Effector memory CD8-positive, alpha-beta T cell (primary cell): ENCODE results near the gene YY1.
"Not testable (repeated sequence)": the region's sequence is repeated elsewhere in the genome, so short reads cannot be mapped to it uniquely, and the experiment has no call there.

ENCODE experiments used
- ATAC-seq: fragments of 150-1000 bp; cut with Tn5 transposase; replicated peaks from 2 replicates; pipeline ENCODE4 v1.10.0; 2021; ENCODE audit warnings: mild to moderate bottlenecking, moderate library complexity
- DNase-seq, 3 experiments: peaks; one replicate each; pipeline ENCODE4 v3.0.0; 2021
- H3K27ac Mint-ChIP-seq, 2 donors: one replicate each; pipeline ENCODE4 v1.8.0; 2022; ENCODE audit warnings: mild to moderate bottlenecking in 2 of 2, mixed read lengths in 2 of 2, moderate library complexity in 2 of 2
- H3K27me3 Mint-ChIP-seq, 2 donors: one replicate each; pipeline ENCODE4 v1.8.0; 2022; ENCODE audit warnings: mixed read lengths in 2 of 2
- H3K36me3 Mint-ChIP-seq: one replicate; pipeline ENCODE4 v1.8.0; 2022; ENCODE audit warnings: mild to moderate bottlenecking, moderate library complexity, mixed read lengths; ENCODE audit not compliant: insufficient read depth
- H3K4me1 Mint-ChIP-seq, 2 donors: one replicate each; pipeline ENCODE4 v1.8.0; 2022; ENCODE audit warnings: low read depth in 2 of 2, mixed read lengths in 2 of 2
- H3K4me3 Mint-ChIP-seq, 2 donors: one replicate each; pipeline ENCODE4 v1.8.0; 2022; ENCODE audit warnings: mild to moderate bottlenecking in 2 of 2, mixed read lengths in 2 of 2, moderate library complexity in 2 of 2
- H3K9me3 Mint-ChIP-seq, 2 donors: one replicate each; pipeline ENCODE4 v1.8.0; 2022; ENCODE audit warnings: mixed read lengths in 2 of 2

The YY1 gene

DNA sequence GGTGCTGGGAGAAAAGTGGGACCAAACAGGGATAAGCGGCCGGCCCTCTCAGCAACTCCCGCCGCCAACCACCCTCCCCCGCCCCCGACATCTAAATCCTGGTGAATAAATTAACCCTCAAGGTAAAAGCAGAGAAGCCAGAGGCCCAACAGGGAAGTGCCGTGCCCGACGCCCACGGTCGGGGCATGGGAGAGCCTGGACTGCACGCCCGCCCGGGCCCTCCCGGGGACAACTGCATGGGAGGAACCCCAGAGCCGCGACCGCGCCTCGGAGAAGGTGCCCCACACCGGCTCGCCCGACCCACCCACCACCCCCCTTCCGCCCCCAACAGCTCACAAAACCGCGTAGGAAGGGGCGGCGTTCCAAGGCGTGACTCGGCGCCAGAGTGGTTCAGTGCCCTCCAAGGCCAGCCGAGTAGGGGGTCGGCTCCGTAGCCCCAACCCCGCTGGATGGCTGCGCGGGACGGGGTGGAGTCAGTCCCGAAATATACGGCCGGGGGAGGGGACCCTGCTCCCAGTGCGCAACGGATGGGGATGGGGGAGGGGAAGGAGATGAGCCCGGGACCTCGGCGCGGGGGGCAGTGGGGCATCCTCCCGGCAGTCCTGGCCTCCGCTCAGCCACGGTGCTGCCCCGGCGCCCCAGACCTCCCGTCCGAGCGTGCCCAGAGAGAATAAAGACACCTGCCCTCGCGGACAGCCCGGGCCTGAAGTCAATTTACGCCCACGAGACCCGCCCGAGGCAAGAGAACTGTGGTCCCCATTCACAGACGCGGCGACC is 66.6 kb downstream of the YY1 start:
- Mint-ChIP-seq H3K27ac (peak overlapping the region in 1 of 2 donors; percentile 88), H3K27me3 (no peaks in the 10 kb centered on the region), H3K4me1 (peaks cover 19 to 44% of the 10 kb centered on the region in 2 donors), H3K36me3 (peaks cover 19% of the 10 kb centered on the region), H3K9me3 (no peaks in the 10 kb centered on the region), H3K4me3 (peak overlapping the region; percentile 82 to 92)
- ATAC-seq, result peak; percentile 61
- peak; percentile 20 to 54 (median 53) for DNase-seq

DNA sequence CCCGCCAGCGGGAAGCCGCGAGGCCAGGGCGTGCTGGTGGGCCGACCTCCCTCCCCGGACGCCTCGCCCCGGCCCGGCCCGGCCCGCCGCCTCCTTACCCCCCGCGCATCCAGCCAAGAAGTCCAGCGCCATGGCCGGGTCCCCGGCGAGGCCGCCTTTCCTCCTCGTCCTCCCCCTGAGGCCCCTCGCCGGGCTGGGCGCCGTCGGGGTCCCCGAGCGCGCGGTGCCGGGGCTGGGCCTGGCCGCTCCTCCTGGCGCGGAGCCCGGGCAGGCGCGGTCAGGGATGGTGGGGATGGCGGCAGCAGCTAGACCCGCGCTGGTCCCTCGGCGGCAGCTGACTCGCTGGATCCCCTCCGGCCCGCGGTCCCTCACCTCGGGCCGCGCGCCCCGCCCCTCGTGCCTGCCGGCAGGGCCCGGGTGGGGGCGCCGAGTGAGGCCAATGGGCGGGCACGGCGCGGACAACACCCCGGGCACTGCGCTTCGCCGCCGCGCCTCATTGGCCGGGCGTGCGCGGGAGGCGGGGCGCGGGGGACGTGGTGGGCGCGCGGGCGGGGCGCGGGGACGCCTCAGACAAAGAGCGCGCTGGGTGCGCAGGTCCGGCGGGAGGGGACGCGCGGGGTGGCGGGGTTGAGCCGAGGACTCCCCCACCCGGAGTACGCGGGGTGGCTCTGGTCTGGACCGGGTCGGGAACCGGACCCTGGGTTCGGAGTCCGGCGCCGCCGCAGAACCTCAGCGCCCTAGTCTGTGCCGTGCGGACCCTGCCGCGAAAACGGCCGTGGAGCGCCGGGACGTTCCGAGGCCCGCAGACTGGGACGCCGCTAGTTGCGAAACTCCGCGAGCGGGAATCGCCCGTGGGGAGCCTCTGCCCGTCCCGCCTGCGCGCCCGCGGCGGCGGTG is 67.4 kb downstream of the YY1 start, which contains the start of gene SLC25A29:
SLC25A29 (minus strand) TSS at position 344 of the 897 bp plus-strand sequence; CDS start at position 132, 212 bp downstream.
- ATAC-seq (peak; percentile 83), DNase-seq (peak; percentile 54 to 77 (median 70))
- Mint-ChIP-seq H3K27me3 (no peaks in the 10 kb centered on the region), H3K27ac (peak within 1 kb of the TSS in 1 of 2 donors; percentile 88), H3K36me3 (peaks cover 17% of the 10 kb centered on the region), H3K4me3 (peak within 1 kb of the TSS; percentile 82 to 92), H3K9me3 (no peaks in the 10 kb centered on the region), H3K4me1 (peaks cover 19 to 44% of the 10 kb centered on the region in 2 donors)

DNA sequence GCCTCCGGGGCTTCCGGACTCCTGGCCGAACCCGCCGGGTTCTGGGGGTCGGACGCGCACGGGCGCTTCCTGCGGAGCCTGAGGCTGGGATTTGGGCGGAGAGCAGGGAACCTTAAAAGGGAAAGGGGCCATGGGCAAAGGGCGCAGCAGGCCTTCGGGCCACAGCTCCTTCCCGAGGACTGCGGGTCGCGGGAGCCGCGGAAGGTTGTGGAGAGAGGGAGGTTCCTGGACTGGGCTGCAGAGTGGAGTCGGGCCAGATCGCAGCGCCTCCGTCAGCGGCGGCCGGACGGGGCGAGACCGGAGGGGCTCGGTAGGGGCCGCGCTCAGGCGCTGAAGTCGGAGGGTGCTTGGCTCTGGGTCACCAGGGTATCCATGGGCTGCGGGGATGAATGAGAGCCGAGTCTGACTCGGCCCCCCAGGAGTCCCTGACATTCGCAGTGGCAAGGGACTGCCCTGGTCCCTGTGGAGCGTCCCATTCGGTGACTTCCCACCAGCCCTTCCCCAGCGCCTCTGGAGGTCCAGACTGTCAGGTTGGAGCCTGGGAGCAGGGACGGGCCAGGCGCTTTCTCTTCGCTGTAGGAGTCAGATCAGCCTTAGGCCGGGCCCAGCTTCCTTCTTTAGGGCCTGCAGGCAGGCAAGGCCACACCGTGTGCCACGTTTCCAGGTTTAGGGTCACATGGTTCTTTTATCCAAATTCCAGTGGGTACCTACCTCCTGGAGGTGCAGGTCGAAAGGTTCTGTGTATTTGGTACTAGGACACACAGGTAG is 68.2 kb downstream of the YY1 start:
- H3K4me1 Mint-ChIP-seq, result peaks cover 16 to 42% of the 10 kb centered on the region in 2 donors
- no peaks in the 10 kb centered on the region for H3K27me3 Mint-ChIP-seq
- peaks cover 15% of the 10 kb centered on the region for H3K36me3 Mint-ChIP-seq
- H3K27ac Mint-ChIP-seq, result peak overlapping the region in 1 of 2 donors; percentile 68
- peak overlapping the region; percentile 59 to 68 for H3K4me3 Mint-ChIP-seq
- no peak for DNase-seq
- no peaks in the 10 kb centered on the region for H3K9me3 Mint-ChIP-seq
- ATAC-seq, result no peak

DNA sequence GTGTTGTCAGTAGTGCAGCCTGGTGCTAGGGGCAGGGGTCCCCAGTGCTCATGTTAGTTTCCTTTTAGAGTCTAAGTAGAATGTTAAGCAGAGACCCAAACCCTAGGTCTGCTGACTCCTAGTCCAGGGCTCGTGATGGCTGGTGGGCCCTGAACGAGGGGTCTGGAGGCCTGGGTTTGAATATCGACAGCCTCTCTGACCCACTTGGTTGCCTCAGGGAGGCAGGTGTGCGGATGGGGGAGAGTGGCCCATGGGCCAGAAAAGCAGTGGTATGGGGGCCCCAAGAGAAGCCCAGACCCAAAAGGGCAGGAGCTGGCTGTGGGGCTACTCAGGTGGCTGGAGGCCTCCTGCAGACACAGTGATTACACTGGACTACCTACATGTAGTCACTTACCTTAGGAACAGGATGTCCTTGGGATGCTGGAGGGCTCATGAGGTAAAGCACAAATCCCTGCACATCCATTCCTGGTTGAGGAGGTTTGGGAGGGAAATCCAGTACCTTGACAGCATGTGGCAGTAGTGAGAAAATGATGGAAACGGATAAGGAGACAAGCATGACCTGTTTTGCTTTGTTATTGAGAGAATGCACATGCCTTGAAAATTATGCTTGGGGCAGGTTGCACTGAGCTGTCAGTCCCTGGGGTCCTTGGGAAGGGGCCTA is 69.0 kb downstream of the YY1 start:
- ATAC-seq (no peak), DNase-seq (no peak)
- Mint-ChIP-seq H3K27me3 (no peaks in the 10 kb centered on the region), H3K27ac (peak overlapping the region in 1 of 2 donors; percentile 68), H3K4me3 (peak overlapping the region; percentile 59 to 68), H3K36me3 (peaks cover 15% of the 10 kb centered on the region), H3K9me3 (no peaks in the 10 kb centered on the region), H3K4me1 (peaks cover 23 to 43% of the 10 kb centered on the region in 2 donors)

DNA sequence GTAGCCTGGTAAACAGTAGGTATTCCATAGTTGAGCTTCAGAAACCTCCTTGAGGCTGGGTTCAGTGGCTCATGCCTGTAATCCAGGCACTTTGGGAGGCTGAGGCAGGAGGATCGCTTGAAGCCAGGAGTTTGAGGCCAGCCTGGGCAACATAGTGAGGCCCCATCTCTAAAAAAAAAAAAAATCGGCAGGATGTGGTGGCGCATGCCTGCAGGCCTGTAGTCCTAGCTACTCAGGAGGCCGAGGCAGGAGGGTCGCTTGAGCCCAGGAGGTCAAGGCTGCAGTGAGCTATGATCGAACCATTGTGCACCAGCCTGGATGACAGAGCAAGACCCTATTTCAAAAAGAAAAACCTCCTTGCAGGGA is 69.5 kb downstream of the YY1 start:
- Mint-ChIP-seq H3K27ac (peak overlapping the region; percentile 38 to 74), H3K36me3 (peaks cover 11% of the 10 kb centered on the region), H3K4me1 (peaks cover 24 to 39% of the 10 kb centered on the region in 2 donors)
- H3K9me3 Mint-ChIP-seq, ATAC-seq, DNase-seq, H3K4me3 Mint-ChIP-seq, H3K27me3 Mint-ChIP-seq: not testable (repeated sequence)

DNA sequence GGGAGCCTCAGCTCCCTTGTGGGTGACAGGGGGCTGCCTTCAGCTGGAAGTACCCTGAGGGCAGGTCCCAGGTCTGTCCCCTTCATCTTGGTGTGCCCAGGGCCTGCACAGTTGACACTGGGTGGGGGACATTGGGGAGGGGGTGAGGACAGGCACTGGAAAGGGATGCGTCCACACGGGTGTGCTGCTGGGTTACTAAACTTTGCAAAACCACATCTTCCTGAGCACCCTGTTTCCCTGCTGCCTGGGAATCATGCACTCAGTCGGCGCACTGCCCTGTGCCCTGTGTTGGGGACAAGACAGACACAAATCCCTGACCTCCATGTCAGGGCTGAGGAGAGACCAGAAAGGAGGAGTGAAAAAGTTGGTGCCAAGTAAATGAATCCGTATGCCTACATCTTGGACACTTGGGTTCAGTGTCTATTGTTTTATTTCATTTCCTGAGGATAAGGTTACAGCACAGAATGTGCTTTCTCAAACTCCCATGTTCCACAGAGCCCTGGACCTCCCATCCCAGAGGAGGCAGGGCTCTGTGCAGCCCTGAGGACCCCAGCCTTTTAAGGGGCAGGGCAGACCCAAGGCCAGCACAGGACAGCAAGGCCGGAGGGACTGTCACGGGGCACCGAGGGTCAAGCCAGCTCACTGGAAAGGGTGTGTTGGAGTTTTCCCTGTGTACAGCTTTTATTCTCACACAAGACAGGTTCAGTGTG is 70.2 kb downstream of the YY1 start:
- H3K4me3 Mint-ChIP-seq, result no peak overlapping the region
- no peaks in the 10 kb centered on the region for H3K27me3 Mint-ChIP-seq
- DNase-seq, result no peak

DNA sequence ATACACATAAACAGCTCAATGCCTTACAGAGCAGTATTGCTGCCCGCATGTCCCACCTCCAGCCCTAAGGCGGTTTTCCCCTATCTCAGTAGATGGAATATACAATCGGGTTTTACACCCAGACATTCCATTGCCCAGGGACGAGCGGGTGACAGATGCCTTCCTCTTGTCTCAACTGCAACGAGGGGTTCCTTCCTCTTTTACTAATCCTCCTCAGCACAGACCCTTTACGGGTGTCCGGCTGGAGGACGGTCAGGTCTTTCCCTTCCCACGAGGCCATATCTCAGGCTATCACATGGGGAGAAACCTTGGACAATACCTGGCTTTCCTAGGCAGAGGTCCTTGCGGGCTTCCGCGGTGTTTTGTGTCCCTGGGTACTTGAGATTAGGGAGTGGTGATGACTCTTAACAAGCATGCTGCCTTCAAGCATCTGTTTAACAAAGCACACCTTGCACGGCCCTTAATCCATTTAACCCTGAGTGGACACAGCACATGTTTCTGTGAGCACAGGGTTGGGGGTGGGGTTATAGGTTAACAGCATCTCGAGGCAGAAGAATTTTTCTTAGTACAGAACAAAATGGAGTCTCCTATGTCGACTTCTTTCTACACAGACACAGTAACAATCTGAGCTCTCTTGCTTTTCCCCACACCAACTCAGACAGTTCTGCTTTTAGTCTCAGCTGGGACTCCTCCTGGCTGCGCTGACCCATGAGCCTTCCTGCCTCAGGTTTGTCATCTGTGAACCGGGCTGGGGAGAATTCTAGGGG is 73.3 kb downstream of the YY1 start:
- not testable (repeated sequence) for ATAC-seq, DNase-seq, H3K9me3 Mint-ChIP-seq, H3K27me3 Mint-ChIP-seq, H3K36me3 Mint-ChIP-seq
- peak overlapping the region; percentile 49 for H3K27ac Mint-ChIP-seq
- H3K4me1 Mint-ChIP-seq, result peaks cover 17 to 19% of the 10 kb centered on the region in 2 donors
- peak overlapping the region in 1 of 2 donors; percentile 38 for H3K4me3 Mint-ChIP-seq

More for the DNA sequence above, 70.2 kb downstream of the YY1 start:
- ATAC-seq, result no peak
- Mint-ChIP-seq H3K4me1 (peaks cover 24 to 32% of the 10 kb centered on the region in 2 donors), H3K9me3 (no peaks in the 10 kb centered on the region), H3K36me3 (peaks cover 10% of the 10 kb centered on the region), H3K27ac (peak overlapping the region; percentile 38 to 74)

DNA sequence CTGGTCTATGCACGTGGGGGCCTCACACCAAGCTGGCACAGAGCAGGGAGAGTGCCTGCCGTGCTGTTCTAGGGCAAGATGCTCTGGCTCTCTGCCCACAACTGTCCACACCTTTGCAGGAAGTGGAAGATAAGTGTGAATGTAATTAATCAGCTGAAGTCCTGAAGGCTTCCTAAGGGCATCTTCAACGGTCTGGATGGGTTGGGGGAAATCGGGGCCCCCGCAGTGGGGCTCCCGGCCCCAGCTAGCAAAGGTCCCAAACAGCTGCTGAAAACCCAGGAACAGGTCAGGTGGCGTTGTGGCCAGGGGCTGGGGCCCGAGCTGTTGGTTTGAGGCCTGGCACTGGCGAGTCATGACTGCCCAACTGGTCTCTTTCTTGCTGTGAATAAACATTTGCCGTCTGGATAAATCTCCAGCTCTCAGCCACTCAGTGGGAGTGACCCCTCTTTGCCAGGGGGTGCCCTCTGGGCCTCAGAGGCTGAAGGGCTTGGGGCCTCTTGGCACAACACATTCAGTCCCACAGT is 74.0 kb downstream of the YY1 start:
- DNase-seq, result no peak
- peak overlapping the region; percentile 49 for H3K27ac Mint-ChIP-seq
- H3K4me3 Mint-ChIP-seq, result peak overlapping the region in 1 of 2 donors; percentile 38
- H3K9me3 Mint-ChIP-seq, result no peaks in the 10 kb centered on the region
- H3K36me3 Mint-ChIP-seq, result peaks cover 3% of the 10 kb centered on the region
- peak; percentile 69 for ATAC-seq
- no peaks in the 10 kb centered on the region for H3K27me3 Mint-ChIP-seq
- peaks cover 14 to 17% of the 10 kb centered on the region in 2 donors for H3K4me1 Mint-ChIP-seq

DNA sequence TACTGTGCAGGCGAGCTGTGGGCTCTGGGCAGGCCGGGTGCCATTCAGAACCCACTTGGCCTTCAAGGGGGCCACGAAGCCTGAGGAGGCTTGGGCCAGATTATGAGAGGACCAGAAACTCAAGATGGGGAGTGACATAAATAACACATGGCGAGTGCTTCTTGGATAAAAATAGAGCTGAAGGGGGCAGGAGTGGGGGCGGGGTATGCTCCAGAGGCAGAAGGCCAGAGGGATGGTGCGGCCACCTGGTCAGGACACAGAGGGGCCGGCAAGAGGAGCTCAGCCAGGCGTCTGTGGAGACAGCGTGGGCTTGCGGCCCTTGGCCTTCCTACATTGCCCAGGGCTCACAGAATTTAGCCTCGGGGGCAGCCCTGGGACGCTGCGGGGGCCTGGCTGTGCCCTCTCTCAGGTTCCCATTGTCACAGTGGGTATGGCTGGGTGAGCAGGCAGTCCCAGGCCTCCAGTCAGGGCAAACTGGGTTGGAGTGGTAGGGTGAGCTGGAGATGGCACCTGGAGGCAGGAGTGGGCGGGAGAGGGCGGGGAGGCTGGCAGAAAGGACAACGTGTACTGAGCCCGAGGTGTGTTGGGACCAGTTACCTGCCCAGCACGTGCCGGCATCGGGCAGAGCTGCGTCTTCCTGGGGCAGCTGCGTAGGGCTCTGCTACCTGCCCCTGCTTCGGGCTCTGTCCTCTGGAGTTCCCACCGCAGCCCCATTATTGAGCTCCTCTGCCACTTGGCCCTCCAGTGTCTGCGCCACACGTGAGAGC is 74.7 kb downstream of the YY1 start:
- DNase-seq (no peak), ATAC-seq (no peak)
- Mint-ChIP-seq H3K27ac (peak overlapping the region in 1 of 2 donors; percentile 49), H3K4me3 (no peak overlapping the region), H3K36me3 (peaks cover 3% of the 10 kb centered on the region), H3K4me1 (peaks cover 12% of the 10 kb centered on the region in 2 donors), H3K27me3 (no peaks in the 10 kb centered on the region), H3K9me3 (no peaks in the 10 kb centered on the region)

DNA sequence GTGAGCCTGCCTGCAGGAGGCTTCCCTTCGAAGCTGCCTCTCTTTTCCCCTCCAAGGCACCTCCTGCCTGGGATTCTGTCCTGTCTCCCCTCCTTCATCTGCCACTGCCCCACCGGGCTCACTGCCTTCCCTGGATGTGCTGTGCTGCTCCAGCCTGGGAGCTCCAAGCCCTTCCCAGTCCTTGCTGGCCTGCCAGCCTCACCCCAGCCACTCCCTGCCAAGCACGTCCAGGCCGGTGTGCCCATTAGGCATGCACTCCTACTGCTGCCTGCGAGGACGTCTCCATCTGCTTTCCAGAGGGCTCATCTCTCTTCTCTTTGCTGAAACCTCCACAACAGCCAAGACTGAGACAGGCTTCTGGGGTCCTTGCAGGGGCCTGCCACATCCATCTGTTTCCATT is 75.8 kb downstream of the YY1 start:
- ATAC-seq, result no peak
- Mint-ChIP-seq H3K27ac (no peak overlapping the region), H3K36me3 (peaks cover 3% of the 10 kb centered on the region), H3K9me3 (no peaks in the 10 kb centered on the region), H3K27me3 (no peaks in the 10 kb centered on the region), H3K4me1 (peaks cover 11 to 12% of the 10 kb centered on the region in 2 donors), H3K4me3 (no peak overlapping the region)
- no peak for DNase-seq

DNA sequence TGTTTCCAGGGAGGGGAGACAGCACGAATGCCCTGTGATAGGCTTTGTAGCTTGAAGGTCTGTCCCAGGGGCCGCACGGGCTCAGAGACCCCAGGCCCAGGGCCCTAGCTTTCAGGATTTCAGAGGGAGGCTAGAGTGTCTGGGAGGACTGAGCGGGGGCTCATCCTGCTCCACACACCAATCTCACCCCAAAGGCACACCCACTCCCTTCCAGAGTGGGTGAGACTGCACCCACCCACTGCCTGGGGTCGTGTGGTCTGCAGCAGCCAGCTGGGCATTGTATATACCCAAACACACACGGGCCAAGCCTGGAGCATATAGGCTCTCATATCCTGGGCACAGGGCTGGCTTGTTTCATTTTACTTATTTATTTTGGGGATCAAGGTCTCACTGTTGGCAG is 78.4 kb downstream of the YY1 start:
- ATAC-seq (no peak), DNase-seq (no peak)
- H3K27ac Mint-ChIP-seq, result peak overlapping the region in 1 of 2 donors; percentile 64
- no peaks in the 10 kb centered on the region for H3K9me3 Mint-ChIP-seq
- peaks cover 3% of the 10 kb centered on the region for H3K36me3 Mint-ChIP-seq
- no peaks in the 10 kb centered on the region for H3K27me3 Mint-ChIP-seq
- H3K4me3 Mint-ChIP-seq, result peak overlapping the region; percentile 67 to 71
- H3K4me1 Mint-ChIP-seq, result peaks cover 9% of the 10 kb centered on the region in 2 donors
